ENCODE measurements around the gene HLA-A. TPM values are rescaled to one million over a fixed set of nuclear protein-coding genes. Genes with fewer than 3 reads are reported as not detected.
A peak's percentile ranks its signal among the peaks of the same experiment; 100 is the strongest.

The HLA-A gene
- total and polyA plus RNA-seq, 2 experiments from 2014 or later: 339 to 349 TPM

DNA sequence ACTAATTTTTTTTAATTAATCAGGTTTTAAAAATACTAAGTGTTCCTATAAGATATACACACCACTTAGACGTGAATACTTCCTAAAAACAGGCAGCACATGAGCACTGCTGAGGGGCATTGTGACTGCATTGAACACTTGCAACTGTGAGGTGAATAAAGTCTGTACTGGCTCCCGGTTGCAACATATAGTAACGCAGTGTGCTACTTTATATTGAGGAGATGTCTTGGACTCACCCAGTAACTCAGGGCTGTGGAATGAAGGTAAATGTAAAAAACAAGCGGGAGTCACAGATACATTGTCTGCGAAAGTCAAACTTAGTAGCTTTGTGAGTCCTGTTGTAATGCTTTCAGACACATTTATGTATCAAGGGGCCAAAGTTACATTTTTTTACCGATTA is 17.0 kb upstream of the HLA-A start:
- TF ChIP-seq EZH2 (IDR thresholded peaks at IDR 0.05; ENCODE audit: borderline replicate concordance): no peak
- no peak for TF ChIP-seq EZH2phosphoT487 (IDR thresholded peaks at IDR 0.05; ENCODE audit: low read depth, severe bottlenecking, unreplicated experiment)
- TF ChIP-seq, protein P1, sequence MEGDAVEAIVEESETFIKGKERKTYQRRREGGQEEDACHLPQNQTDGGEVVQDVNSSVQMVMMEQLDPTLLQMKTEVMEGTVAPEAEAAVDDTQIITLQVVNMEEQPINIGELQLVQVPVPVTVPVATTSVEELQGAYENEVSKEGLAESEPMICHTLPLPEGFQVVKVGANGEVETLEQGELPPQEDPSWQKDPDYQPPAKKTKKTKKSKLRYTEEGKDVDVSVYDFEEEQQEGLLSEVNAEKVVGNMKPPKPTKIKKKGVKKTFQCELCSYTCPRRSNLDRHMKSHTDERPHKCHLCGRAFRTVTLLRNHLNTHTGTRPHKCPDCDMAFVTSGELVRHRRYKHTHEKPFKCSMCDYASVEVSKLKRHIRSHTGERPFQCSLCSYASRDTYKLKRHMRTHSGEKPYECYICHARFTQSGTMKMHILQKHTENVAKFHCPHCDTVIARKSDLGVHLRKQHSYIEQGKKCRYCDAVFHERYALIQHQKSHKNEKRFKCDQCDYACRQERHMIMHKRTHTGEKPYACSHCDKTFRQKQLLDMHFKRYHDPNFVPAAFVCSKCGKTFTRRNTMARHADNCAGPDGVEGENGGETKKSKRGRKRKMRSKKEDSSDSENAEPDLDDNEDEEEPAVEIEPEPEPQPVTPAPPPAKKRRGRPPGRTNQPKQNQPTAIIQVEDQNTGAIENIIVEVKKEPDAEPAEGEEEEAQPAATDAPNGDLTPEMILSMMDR (IDR thresholded peaks at IDR 0.05; ENCODE audit: poor library complexity): no peak
- DNase-seq (ENCODE audit: low spot score): no peak
- WGBS (ENCODE audit: low lambda C conversion rate, missing lambda C conversion rate): 74% methylated on average over 6 of the region's 6 CpGs

DNA sequence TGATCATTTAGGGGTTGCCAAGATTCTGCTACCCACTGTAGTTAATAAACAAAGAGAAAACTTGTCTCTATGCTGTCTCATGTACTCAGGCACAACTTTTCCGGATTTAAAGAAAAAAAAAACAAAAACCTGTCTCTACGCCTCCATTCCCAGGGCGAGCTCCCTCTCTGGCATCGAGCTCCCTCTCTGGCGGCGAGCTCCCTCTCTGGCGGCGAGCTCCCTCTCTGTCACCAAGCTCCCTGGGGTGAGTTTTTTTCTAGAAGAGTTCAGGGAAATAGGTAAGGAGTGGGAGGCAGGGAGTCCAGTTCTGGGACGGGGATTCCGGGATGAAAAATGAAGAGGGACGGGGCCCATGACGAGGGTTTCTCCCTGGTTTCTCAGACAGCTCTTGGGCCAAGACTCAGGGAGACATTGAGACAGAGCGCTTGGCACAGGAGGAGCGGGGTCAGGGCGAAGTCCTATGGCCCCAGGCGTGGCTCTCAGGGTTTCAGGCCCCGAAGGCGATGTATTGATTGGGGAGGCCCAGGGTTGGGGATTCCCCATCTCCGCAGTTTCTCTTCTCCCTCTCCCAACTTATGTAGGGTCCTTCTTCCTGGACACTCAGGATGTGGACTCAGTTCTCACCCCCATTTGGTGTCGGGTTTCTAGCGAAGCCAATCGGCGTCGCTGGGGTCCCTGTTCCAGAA is 16.5 kb upstream of the HLA-A start:
- H3K27me3 ChIP-seq: no peaks in the 10 kb centered on the region
- H3K9me2 ChIP-seq (replicated peaks; ENCODE audit: insufficient read depth): no peaks in the 10 kb centered on the region
- H3K4me3 ChIP-seq: no peak overlapping the region
- H3K79me2 ChIP-seq: no peaks in the 10 kb centered on the region
- H3K4me2 ChIP-seq: peak overlapping the region; percentile 80
- TF ChIP-seq, protein P1 (IDR thresholded peaks at IDR 0.05; ENCODE audit: poor library complexity): no peak
- TF ChIP-seq EZH2 (IDR thresholded peaks at IDR 0.05; ENCODE audit: borderline replicate concordance) (no peak), EZH2phosphoT487 (IDR thresholded peaks at IDR 0.05; ENCODE audit: low read depth, severe bottlenecking, unreplicated experiment) (no peak)
- peak; percentile 30 for DNase-seq (ENCODE audit: low spot score)
- H3K36me3 ChIP-seq (replicated peaks; ENCODE audit: insufficient read depth, low read depth): no peaks in the 10 kb centered on the region
- 60% methylated on average over 23 of the region's 24 CpGs for WGBS (ENCODE audit: low lambda C conversion rate, missing lambda C conversion rate)
- no peaks in the 10 kb centered on the region for H3K4me1 ChIP-seq (ENCODE audit: insufficient read depth)
- H2AFZ ChIP-seq: peak overlapping the region; percentile 45
- peak overlapping the region; percentile 92 for H3K27ac ChIP-seq
- H3K9me3 ChIP-seq (ENCODE audit: low read depth): no peaks in the 10 kb centered on the region
- no peaks in the 10 kb centered on the region for H4K20me1 ChIP-seq (ENCODE audit: insufficient read depth, poor library complexity, severe bottlenecking)

More for the DNA sequence above, 17.0 kb upstream of the HLA-A start:
- Histone ChIP-seq H3K27ac (no peak overlapping the region), H3K4me3 (no peak overlapping the region), H4K20me1 (ENCODE audit: insufficient read depth, poor library complexity, severe bottlenecking) (no peaks in the 10 kb centered on the region), H3K9me3 (ENCODE audit: low read depth) (no peaks in the 10 kb centered on the region), H3K4me1 (ENCODE audit: insufficient read depth) (no peaks in the 10 kb centered on the region), H3K9me2 (replicated peaks; ENCODE audit: insufficient read depth) (no peaks in the 10 kb centered on the region), H3K79me2 (no peaks in the 10 kb centered on the region), H3K4me2 (no peak overlapping the region), H3K36me3 (replicated peaks; ENCODE audit: insufficient read depth, low read depth) (no peaks in the 10 kb centered on the region), H2AFZ (no peak overlapping the region), H3K27me3 (no peaks in the 10 kb centered on the region)

DNA sequence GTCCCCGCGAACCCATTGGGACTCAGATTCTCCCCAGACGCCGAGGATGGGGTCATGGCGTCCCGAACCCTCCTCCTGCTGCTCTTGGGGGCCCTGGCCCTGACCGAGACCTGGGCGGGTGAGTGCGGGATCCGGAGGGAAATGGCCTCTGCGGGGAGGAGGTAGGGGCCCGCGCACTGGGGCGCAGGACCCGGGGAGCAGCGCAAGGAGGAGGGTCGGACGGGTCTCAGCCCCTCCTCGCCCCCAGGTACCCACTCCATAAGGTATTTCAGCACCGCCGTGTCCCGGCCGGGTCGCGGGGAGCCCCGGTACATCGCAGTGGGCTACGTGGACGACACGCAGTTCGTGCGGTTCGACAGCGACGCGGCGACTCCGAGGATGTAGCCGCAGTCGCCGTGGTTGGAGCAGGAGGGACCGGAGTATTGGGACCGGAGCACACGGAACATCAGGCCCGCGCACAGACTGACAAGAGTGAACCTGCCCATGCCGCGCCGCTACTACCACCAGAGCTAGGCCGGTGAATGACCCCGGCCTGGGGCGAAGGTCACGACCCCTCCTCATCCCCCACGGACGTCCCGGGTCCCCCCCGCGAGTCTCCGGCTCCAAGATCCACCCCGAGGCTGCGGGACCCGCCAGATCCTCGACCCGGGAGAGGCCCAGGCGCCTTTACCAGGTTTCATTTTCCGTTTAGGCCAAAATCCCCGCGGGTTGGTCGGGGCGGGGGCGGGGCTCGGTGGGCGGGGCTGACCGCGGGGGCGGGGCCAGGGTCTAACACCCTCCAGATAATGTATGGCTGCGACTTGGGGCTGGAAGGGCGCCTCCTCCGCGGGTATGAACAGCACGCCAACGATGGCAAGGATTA is 15.7 kb upstream of the HLA-A start:
- Histone ChIP-seq H3K9me2 (replicated peaks; ENCODE audit: insufficient read depth) (no peaks in the 10 kb centered on the region), H3K79me2 (no peaks in the 10 kb centered on the region), H3K36me3 (replicated peaks; ENCODE audit: insufficient read depth, low read depth) (no peaks in the 10 kb centered on the region), H3K4me2 (peak overlapping the region; percentile 80), H3K27ac (peak overlapping the region; percentile 92), H2AFZ (peak overlapping the region; percentile 56), H3K4me1 (ENCODE audit: insufficient read depth) (no peaks in the 10 kb centered on the region), H4K20me1 (ENCODE audit: insufficient read depth, poor library complexity, severe bottlenecking) (no peaks in the 10 kb centered on the region), H3K9me3 (ENCODE audit: low read depth) (no peaks in the 10 kb centered on the region), H3K4me3 (peak overlapping the region; percentile 26), H3K27me3 (no peaks in the 10 kb centered on the region)
- peak; percentile 66 for DNase-seq (ENCODE audit: low spot score)
- 48% methylated on average over 43 of the region's 82 CpGs for WGBS (ENCODE audit: low lambda C conversion rate, missing lambda C conversion rate)
- TF ChIP-seq EZH2 (IDR thresholded peaks at IDR 0.05; ENCODE audit: borderline replicate concordance) (no peak), EZH2phosphoT487 (IDR thresholded peaks at IDR 0.05; ENCODE audit: low read depth, severe bottlenecking, unreplicated experiment) (no peak)
- TF ChIP-seq, protein P1 (IDR thresholded peaks at IDR 0.05; ENCODE audit: poor library complexity): no peak
